ENCODE measurements around the gene RPL36A.

DNA sequence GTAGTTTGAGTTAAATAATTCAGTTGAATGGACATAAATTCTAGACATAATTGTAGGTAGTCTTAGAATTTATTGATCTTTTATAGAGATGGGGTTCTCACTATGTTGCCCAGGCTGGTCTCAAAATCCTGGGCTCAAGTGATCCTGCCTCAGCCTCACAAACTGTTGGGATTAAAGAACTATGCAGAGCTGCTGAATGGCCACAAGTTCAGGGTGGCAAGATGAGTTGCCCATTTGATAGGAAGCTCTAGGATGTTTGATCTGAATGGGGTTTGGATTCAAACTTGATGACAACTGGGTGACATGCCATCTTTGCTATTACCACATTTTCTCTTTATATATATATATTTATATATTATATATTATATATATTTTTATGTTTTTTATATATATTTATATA lies 3.6 kb downstream of the RPL36A start:
- TF ChIP-seq, protein P1, sequence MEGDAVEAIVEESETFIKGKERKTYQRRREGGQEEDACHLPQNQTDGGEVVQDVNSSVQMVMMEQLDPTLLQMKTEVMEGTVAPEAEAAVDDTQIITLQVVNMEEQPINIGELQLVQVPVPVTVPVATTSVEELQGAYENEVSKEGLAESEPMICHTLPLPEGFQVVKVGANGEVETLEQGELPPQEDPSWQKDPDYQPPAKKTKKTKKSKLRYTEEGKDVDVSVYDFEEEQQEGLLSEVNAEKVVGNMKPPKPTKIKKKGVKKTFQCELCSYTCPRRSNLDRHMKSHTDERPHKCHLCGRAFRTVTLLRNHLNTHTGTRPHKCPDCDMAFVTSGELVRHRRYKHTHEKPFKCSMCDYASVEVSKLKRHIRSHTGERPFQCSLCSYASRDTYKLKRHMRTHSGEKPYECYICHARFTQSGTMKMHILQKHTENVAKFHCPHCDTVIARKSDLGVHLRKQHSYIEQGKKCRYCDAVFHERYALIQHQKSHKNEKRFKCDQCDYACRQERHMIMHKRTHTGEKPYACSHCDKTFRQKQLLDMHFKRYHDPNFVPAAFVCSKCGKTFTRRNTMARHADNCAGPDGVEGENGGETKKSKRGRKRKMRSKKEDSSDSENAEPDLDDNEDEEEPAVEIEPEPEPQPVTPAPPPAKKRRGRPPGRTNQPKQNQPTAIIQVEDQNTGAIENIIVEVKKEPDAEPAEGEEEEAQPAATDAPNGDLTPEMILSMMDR (IDR thresholded peaks at IDR 0.05; ENCODE audit: low read depth, low read length), result no peak
- no peak for TF ChIP-seq EZH2phosphoT487 (IDR thresholded peaks at IDR 0.05; ENCODE audit: low read depth)
